NCI-H1092 treated with DMSO at 0.1 percent for 48 hours (cell line): Measurements from ENCODE around the gene BFSP2.

Experiments
- DNase-seq: peaks from one replicate; lab custom pipeline; 2025; lab: John Stamatoyannopoulos, UW

The BFSP2 gene

DNA sequence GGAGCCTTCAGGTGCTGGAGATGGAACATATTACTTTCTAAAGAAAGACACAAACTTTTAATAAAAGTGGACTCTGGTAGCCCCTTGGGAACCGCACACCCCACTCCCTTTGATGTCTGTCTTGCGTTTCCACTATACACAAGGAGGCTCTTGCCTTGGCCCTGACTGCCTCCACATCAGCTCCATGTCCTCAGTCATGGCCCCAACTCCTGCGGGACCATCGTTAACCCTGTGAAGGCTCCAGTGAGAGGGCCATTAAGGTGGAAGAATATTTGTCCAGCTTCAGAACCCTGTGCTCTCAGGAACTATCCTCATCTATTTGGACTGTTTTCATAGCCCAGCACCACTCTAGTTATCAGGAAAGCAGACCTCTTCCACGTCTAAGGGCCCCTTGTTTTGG lies 16.1 kb upstream of the BFSP2 start:
- no peak for DNase-seq

- peak; percentile 77 for DNase-seq
Observed at GRCh38 chr3:133384331-133385027, 15.4 kb upstream of the BFSP2 start.

- DNase-seq = no peak
Observed at GRCh38 chr3:133386876-133387275, 13.0 kb upstream of the BFSP2 start.

- DNase-seq = no peak
Observed at GRCh38 chr3:133387341-133387740, 12.5 kb upstream of the BFSP2 start.

- no peak for DNase-seq
Observed at GRCh38 chr3:133388696-133389395, 11.0 kb upstream of the BFSP2 start.

- no peak for DNase-seq
Observed at GRCh38 chr3:133390715-133391114, 9.1 kb upstream of the BFSP2 start.

DNA sequence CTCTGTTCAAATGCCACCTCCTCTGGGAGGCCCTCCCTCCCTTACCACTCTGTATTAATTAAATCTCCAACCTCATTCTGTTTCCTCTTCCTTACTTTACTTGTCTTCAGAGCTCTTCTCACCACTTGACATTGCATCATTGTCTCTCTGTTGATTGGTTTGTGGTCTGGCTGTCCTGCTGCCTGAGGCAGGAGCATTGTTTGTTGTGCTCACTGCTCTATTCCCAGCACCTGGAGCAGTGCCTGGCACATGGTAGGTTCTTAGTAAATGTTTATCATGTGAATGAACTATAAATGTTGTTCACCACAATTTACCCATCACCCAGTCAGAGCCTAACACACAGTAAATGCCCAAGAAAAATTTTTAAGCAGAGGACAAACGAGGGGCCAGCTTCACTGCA lies 6.7 kb upstream of the BFSP2 start:
- no peak for DNase-seq

DNA sequence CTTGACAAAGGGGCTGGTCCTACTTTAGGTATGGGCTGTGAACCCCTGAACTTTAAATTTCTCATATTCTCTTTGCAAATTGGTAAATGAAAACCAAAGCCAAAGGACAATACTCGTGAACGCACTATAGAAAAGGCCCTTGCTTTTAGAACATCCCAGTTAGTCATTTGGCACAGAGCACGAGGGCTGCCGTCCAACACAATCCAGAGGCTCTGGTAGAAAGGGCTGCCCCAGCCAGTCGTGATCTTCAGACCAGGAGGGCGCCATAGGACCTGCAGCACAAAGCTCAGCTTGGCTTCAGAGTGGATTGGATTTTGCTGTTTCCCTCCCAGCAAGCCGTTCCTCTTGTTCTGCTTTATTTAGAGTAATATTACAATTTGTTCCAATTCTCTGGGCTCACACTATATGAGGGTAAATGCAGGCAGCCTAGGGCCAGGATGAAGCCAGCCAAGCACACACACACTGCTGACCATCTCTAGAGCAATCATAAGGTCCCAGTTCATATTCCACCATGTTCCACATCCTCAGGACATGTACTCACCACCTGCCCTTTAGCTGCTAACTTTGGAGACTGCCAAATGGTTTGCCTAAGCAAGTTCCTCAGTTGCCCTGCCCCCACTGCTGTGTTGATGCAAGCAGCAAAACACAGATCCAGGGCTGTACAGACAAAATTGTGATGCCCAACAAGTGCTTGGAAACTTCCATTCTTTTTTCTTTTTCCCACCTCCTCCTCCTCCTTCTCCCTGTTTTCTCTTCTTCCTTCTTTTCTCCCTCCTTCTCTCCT lies 6.0 kb upstream of the BFSP2 start:
- DNase-seq = no peak

GRCh38 chr3:133394561-133395311 lies 5.1 kb upstream of the BFSP2 start:
- DNase-seq = peak; percentile 11

- DNase-seq = no peak
Observed at GRCh38 chr3:133396906-133397305, 3.0 kb upstream of the BFSP2 start.

DNA sequence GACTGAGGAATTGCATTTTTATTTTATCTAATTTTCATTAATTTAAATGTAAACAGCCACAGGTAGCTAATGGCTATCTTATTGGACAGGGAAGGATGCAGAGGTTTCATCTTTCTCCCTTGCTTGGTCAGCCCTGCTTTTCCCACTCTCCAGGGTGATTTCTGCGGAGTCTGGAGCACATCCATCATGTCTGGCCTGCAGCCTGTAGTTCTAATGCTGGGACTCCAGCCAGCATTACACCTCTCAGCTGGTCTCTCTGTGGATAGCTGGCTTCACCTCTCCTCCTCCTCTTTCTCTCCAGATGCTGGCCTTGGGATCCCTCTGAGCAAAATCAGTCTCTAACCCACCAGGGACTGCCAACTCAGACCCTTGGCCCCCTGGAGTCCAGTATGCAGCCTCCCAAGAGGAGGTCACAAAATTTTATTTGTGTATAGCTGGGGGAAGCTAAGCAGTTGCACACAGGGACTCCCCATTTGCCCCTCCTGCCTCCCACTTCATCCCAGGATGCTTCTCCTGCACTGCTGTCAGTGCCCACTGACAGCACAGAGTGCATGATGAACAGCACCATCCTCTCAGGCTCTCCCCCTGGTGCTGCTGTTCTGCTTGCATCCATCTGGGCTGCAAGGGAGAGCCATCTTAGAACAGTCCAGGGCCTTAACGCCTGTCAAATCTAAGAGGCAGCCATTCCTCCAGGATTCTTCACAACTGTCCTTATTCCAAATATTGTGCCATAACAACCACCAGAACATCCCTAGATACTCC lies 1.7 kb downstream of the BFSP2 start:
- peak; percentile 84 for DNase-seq

- DNase-seq = peak; percentile 49
Observed at GRCh38 chr3:133404920-133405319, 5.1 kb downstream of the BFSP2 start.

GRCh38 chr3:133408366-133408765 lies 8.5 kb downstream of the BFSP2 start:
- no peak for DNase-seq

DNA sequence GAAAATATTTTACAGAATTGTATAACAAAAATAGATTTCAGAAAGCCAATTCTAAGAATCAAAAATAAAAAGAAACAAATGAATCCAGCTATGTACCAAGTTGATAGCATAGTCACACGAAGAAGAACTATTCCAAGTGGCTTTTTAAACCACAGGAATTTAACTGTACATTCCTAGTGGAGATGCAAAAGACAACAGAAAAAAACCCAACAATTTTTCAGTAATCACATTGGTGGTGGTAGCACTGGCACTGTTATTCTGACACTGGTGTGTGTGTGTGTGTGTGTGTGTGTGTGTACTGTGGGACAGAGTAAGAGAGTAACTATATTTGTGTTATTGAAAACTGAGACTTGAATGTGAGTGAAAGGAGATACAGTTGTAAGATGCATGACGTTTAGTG lies 9.1 kb downstream of the BFSP2 start:
- no peak for DNase-seq

- DNase-seq = no peak
Observed at GRCh38 chr3:133410191-133410892, 10.5 kb downstream of the BFSP2 start.

DNA sequence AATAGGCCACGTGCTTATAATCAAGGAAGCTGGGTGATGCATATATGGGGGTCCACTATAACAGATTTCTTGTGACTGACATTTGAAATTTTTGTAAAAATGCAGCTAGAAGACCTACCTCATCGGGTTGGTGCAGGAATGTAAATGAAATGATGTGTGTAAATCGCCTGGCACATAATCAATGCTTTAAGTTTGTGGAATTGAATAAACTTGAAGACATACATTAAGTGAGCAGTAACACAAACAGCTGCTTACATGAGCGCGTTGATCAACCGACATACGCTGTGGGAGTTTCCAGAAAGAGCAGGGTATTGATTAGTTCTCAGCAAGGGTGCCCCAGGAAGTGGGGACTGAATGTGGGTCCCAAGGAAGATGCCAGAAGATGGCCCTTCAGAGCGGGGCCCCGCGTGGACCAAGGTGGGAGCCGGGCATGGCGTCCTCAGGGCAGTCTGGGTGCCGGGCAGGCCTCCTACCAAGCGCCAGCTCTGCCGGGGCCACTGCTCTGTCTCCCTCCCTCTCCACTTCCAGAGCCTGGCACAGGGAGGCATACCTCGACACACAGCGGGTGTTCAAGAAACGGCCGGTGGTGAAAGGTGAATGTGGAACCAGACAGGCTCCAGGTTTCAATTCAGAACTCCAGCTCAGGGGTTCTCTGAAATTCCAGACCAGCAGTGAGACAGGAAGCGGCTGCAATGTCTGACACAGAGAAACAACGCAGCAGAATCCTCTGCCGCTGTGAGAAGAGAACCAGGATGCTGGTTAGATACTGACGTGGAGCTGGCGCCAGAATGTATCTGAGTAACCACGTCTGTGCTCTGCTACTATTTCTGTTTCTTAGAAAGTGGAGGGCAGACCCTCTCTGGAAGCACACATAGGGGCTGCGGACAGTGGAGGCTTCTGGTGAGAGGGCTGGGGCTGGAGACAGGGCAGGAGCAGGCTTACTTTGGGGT lies 12.6 kb downstream of the BFSP2 start:
- no peak for DNase-seq

DNA sequence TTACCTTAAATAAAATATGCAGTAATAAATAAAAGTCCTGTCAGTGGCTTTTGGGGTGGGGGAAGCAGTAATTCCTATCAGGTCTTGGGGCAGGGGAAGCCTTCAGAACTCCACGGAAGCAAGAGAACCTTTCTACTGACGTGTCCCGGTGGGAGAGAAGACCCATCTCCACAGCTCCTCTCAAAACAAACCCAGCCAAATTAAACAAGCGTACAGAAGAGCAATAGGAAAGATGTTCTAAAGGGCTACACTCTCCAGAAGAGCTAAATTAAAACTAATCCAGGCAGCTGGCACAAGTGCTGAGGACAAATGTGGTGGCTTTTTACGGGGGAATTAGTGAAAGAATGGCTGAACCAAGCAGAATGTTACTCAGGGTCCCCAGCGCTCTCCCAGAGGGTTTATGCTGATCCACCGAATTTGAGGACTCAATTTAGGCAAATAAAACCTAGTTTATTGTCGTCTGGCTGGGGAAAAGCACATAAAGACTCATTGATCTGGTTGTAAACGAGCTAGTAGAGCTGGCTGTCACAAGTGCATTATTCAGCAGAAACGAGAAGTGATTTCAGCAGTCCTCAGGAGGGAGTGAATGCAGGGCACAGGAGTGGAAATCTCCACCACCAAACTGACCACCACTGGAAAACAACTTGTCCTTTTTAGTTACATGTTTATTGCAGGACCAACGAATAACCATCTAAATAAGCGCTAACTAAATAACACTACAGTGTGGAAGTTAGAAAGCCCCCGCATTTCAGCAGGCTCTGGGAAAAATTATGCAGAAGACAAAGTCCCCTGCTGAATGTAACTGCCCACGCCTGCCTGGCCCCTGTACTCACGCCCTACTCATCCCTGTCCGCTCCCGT lies 13.5 kb downstream of the BFSP2 start:
- peak; percentile 58 for DNase-seq

DNA sequence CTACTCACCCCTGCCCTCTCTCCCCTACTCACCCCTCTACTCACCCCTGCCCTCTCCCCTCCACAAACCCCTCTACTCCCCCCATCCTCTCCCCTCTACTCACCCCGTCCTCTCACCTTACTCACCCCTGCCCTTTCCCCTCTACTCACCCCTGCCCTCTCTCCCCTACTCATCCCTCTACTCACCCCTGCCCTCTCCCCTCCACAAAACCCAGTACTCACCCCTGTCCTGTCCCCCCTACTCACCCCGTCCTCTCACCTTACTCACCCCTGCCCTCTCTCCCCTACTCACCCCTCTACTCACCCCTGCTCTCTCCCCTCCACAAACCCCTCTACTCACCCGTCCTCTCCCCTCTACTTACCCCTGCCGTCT lies 14.2 kb downstream of the BFSP2 start:
- DNase-seq = no peak

DNA sequence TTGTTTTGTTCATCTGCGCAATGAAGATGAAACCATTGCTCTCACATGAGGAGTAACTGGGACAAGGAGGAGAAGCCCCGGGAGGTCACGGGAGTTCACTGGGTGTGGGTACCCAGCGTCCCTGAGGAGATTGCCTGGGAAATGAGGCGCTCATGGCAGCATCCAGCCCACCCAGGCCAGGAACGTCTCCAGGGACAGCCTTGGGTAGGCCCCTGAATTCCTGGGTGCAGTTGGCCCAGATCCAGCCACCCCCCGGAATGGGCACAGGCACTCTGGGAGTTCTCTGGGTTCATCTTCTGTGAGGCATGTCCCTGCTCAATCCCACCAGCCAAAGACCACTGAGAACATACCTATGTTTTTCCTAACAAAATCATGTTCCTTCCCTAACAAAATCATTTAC lies 18.5 kb downstream of the BFSP2 start:
- DNase-seq = no peak
